HK-2 (cell line): ENCODE measurements around the gene DTD1.

Experiments used
- DNase-seq: peaks from one replicate; pipeline ENCODE4 v3.0.0-alpha.2; 2018; ENCODE audit not compliant: unreplicated experiment

Gene DTD1

DNA sequence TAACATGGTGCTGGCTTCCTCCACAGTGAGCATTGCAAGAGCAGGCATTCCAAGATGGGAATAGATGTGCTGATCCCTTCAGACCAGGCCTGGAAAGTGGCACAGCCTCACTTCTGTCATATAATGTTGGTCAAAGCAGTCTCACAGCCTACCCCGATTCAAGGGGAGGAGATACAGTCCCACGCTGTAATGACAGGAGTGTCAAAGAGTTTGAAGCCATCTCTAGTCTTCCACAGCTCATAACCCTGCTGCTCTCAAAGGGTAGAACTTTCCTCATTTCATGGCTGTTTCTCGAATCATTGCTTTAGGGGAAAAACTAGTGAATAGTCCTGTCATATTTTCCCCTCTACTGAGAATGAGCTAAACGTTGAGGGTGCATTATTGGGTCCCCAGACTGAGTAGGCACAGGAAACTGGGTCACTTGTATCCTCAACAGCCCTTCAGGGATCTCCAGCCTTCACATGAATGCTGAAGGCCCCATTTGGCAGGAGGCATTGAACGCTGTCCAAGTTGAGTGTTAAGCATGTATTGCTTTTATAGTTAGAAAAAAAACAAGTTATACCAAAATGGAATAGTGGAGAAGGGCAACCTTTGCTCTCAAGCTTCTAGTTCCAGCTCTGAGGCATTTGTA, 27.3 kb downstream of the DTD1 start:
- DNase-seq = no peak

DNA sequence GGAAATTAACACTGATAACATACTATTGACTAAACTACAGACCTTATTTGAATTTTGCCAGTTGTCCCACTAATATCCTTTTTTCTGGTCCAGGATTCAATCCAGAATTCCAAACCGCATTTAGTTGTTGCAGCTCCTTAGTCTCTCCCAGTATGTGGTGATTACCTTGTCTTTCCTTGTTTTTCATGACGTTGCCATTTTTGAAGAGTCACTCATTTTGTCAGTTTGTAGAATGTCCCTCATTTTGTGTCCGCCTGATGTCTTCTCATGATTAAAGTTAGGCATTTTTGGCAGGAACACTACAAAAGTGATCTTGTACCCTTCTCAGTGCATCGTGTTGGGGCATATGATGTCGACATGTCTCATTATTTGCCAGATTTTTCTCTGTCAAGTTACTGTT, 33.1 kb downstream of the DTD1 start:
- no peak for DNase-seq

DNA sequence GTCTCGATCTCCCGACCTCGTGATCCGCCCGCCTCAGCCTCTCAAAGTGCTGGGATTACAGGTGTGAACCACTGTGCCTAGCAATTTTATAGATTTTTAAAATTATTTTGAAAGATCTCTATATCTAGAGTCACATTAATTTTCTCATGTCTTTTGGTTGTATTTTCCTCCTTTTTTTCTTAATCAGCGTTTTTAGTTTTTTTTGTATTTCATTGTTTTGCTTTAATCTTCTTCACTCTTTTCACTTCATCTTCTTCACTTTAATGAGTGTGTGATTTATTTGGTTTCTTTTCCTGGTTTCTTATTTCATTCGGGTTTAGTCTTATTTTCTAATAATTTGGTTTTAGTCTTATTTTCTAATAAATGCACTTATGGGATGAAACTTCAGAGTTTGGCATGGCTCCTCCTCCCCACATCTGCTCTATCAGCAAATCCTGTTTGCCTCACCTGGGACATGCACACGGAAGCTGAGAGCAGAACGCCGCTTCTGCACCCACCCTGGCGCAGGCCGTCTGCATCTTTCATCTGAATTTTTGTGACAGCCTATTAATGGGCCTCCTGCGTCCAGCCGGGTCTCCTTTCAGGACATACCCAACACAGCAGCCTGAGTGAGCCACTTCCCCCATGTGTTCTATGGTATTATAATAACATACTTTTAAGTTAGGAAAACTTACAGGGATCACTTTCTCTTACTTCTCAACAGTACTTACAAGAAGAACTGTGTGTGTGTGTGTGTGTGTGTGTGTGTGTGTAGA, 35.5 kb downstream of the DTD1 start:
- DNase-seq = no peak

DNA sequence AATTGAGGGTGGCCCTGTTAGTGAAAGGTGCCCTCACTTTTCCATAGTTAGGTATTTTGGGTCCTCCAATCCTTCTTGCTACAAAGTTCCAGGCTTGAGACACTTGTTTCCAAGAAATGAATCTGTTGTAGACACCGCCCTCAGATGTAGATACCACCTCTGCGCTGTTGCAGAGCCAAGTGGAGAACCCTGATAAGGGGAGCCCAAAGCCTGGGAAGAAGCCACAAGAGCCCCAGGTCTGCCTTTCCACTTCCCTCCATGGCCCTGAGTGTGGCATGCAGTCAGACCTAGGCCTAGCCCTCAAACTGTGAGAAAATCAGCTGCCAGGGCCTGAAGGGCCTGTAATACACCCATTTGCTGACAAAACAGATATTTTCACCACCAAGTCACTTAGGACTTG, 37.1 kb downstream of the DTD1 start:
- DNase-seq = no peak

DNA sequence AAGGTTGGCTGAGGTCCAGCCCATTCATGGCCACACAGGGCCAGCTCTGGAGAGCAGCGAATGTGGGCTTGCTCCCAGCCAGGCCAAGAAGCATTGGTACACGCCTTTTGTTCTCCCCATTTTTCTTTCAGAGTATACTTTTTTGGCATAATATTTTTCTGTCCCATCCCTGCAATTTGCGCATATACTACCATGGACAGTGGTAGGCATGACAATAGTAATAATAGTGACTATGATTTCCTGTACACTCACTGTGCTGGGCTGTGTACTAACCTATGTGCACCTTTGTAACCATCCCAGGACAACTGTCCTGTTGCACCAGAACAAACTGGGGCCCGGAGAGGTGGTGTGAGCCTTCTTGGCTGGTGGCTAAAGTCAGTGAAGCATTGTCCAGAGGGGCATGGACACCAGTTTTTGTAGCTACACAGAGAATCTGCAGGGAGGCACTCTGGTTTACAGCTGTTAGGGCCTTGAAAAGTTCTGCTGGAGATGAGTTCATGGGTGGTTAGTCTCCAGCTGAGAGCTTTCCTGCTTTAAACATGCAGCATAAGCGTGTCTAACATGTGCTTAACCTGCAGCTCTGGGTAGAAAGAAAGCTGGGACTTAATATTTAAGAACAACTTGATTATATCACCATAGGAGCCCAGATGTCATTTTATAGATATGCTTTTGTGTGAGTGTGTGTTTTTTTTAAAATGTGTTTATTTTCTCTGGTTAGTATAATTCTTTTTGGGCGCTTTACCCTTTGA, 38.2 kb downstream of the DTD1 start:
- DNase-seq = no peak

DNA sequence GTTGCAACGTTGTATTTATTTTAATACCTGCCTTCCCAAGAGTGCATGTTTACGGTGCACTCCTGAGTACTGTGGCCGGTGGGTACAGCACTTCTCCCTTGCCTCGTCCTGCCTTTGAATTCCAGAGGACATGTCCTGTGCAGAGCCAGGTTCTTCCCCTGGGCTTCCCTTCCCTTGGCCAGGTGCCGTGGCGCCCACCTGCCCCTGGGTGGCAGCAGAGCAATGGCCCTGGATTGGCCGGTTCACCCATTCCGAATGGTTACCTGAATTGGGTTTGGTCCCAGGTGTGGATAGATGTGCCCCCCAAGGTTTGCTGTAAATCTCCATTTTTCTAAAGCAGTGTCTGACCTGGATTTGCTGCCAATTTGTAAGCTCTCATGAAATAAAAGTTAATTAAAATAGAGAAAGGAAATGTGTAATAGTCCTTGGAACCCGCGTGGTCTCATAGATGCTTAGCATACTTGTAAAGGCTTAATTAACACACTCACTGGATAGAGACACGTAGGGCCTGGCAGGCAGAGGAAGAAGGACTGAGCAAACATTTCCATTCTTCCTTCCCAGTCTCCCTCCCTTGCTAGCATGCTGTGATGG, 40.6 kb downstream of the DTD1 start:
- DNase-seq = peak; percentile 36

DNA sequence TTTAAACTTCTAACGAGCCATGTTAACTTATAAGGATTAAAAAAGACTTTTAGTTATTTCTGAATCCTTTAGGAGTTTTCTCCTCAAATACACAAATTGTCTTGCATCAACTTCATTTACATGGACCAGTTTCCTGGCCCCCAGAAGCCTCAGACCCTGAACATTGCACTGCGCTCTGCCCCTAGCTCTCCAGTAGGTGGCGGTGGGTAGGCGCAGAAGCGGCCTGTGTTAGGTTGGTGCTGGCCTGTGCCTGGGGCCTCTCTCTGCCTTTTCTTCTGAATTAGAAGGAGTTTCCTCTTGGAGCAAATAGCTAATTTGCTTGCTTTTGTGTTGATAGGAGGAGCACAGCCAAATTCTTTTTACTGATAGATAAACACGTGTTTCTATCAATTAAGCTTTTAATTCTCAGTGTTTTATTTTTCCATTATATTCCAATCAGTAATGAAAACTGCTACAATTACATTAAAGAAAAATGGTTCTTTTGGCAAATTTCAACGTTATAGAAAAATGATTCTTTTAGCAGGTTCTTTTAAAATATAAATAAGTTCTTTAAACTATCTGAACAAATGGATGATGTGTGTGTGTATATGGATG, 44.4 kb downstream of the DTD1 start:
- DNase-seq = peak; percentile 61

DNA sequence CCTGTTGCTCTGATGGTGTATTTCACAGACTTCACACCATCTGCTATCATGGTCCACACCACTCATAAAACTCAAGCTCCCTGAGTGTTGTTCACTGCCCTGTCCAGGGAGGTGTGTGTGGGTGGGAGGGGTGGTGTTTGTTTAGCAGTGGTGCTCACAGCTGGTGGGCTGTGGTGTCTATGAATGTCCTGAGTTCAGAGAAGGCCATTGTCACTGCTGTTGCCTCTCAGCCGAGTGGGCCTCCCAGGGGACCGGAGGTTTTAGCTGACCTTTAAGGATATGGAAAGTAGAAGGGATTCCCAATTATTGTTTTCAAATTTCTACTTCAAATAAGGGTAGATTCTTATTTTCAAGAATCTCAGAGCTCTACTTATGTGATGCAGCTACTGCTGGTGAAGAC, 45.6 kb downstream of the DTD1 start:
- no peak for DNase-seq

DNA sequence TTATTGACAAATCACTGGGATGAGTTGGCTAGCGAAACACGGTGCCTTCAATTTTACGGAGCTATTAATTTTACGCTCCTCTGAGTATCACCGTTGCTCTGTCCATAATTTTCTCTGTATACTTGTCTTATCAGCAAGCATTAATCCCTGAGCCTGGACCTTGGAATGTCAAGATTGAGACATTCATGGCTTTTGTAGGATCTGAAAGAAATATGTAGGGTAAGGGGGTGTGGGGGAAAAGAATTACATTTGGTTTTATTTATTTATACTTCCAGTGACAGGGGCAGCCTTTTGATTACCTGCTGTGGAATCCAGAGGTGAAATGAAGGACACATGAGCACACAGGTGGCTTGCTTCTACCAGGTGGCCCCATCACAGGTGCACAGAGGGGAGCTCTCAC, 46.6 kb downstream of the DTD1 start:
- no peak for DNase-seq

DNA sequence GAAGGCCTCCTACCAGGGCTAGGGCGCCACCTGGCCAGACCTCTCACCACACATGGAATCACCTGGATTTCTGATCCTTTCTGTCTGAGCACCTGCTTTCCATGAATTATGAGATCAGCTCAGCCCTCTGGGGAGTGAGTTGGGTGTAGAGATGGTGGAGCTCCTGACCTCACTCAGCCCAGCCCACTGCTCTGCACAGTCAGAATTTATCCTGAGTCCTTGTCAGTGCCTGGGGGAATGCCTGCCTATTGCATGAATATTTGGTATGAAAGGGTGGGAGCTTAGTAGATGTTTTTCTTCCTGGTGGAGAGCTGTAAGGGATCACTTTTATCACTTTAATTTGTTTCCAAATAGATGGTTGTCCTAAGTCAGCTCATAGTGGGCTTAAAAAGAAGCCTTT, 47.5 kb downstream of the DTD1 start:
- DNase-seq = no peak

DNA sequence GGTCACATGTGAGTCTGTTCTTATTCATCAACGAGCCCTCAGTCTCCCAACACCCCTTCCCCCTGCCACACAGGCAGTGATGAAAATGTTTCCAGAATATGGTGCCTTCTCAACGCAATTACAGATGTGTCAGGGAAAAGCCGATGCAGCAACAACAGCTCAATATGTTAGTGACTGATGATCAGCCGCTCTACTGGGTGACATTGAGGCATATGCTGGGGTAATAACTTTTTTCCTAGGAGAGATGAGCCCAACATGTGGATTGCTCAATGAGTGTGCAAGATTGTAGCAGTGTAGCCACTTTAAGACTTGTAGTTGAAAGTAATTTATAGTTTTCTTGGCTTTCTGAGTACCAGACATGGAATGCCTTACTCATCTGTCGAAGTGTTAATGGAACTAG, 49.4 kb downstream of the DTD1 start:
- DNase-seq = no peak

DNA sequence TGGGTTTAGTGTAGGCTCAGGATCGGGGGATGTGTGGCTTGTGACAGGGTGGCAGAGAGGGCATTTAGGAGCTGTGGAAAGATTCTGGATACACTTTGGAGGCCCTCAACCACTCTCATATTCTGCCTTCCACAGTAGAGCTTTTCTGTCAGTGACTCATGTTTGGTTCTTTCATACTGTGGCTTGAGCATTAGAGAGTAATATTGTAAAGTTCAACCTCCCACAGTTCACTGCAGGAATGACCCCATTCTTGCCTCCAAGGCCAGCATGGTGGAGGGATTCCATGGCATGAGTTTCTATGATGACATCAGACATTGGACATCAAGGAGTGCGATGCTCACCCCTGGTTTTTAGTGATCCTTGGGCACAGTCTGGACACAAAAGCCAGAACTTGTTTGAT, 50.9 kb downstream of the DTD1 start:
- DNase-seq = no peak

DNA sequence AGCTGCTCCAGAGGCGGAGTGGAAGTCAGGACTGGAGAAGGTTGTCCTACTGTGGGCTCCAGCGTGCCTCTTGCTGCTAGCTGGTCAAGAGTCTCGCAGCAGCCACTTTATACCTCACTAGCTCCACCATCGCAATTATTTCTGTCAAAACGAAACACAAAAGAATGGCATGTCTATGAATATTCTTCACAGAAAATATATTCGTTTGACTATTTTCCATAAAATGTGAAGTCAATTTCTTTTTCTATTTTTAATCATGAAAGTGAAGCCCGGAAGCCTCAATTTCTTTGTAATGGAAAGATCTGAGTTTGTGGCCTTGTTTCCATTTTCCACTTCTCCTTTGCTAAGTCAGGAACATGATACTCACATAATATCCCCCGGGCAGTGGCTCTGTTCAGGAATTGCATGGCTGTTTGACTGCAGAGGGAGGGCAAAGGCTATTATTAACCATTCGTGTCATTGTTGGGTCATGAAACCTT, 51.7 kb downstream of the DTD1 start:
- no peak for DNase-seq

DNA sequence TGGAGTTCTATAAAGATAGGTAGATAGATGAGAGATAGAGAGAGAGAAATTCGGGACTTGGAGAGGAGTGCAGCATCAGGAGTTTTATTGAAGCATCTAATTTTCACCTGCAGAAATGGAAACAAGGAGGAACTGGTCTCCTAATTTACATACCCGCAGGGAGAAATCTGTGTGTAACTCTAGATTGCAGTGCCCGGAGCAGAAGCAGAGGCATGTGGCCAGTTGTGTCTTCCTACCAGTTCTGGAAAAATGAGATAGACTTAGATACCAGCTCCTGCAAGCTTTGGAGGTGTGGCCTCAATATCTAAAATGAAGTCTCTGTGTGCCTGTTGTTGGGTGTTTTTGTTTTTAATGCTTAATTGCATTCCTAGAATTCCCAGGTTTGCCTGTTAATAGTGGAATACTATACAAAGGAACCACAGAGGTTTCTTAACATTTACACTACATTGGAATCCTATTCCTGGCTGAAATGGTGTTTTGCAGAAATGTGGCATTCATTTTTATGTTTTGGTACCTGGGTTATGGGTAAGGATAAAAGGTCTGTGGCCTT, 57.4 kb downstream of the DTD1 start:
- DNase-seq = no peak

DNA sequence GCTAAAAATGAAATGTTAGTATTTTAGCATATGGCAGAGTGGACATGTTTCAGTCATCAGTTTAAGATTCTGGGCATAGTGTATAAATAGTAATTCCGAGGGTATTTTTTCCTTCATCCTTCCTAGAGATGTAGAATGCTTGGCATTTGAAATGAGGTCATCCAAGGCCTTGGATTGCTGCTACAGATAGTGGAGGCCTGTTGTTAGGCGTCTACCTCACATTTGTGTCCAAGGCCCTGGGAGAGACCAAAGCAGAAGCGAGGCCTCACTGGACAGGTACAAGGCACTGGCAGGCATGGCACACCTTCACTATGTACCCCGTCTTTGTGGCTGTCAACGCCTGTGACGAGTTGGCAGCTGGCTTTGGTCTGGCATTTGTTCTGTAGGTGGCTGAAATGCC, 58.0 kb downstream of the DTD1 start:
- no peak for DNase-seq

DNA sequence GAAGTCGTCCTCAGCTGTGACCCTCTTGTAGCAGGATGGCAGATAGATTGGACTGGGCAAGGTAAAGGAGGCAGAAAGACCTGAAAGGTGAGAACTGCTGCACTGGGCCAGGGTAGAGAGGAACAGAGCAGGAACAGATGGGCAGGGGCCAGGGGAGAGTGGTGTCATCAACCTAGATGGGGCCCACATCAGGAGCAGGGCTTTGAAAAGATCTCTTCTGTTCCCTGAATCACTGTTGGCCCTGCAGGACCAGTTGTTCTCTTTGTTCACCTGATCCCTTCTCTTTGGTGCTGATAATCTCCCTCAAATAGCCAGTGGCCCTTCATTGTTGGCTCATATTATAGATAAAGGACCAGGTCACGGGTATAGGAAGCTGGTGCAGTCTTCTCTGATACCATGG, 59.9 kb downstream of the DTD1 start:
- DNase-seq = no peak

DNA sequence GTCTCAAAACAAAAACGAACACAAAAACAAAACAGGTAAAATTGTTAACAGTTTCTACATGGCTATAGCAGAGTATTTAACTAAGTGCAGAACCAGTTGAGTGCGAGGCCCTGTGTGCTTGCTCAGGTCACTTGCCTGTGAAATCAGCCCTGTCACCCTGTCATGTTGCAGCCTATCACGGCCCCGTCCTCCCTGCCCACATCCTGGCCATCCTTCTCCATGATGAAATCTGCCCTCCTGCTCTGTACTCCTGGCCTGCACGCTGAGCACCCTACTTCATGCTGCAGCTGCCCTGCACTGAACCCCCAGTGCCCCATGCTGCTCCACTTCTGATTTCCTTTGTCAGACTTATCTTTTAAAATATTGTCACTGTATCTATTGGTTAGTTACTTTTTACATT, 62.4 kb downstream of the DTD1 start:
- no peak for DNase-seq

DNA sequence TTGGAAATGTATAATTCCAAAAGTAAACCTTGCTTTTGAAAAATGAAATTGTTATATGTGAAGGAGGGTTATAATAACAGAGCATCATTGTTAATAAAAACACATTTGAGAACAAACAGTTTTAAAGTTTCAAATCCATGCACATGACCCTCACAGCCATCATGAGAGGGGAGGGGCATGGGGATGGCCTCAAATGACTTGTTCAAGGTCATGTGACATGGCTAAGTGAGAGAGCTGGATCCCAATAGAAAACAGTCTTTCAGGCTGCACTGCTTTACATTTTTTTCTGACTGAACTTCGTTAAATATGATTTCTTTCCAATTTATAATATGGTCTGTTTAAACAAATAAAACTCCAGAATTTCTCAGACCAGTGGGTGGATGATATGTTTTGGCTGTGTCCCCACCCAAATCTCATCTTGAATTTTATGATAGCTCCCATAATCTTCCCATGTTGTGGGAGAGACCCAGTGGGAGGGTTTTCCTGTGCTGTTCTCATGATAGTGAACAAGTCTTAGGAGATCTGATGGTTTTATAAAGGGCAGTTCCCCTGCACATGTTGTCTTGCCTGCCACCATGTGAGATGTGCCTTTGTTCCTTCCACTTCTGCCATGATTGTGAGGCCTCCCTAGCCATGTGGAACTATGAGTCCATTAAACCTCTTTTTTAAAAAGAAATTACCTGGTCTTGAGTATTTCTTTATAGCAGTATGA, 66.0 kb downstream of the DTD1 start:
- no peak for DNase-seq

DNA sequence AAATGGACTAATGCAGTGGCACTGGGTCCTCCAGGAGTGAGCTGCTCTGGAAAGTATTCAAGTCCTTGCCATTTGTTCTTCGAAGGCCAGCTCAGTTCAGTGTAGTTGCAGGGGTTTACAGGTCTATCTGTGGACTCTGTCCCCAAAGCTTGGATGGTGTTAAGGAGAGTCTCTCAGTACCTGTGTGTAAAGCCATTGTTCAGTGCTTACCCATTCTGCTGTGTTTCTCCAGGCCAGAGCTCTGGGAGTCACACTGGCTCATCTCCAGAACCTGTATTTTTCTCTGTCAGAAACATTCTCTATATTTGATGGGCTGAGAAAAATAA, 66.6 kb downstream of the DTD1 start:
- DNase-seq = no peak

DNA sequence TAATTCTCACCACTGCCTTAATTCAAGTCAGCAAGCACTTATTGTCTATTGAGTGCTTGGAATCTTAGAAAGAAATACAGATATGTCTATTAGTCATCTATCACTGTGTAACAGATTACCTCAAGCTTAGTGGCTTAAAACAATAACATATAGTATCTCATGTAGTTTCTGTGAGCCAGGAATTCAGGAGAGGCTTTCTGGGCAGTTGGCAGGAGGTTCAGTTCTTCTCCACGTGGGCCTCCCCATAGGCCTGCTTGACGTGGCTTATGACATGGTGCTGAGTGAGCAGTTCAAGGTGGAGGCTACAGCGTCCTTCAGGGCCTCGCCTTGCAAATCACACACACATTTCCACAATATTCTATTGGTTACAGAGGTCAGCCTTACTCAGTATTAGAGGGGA, 69.7 kb downstream of the DTD1 start:
- DNase-seq = peak; percentile 52

DNA sequence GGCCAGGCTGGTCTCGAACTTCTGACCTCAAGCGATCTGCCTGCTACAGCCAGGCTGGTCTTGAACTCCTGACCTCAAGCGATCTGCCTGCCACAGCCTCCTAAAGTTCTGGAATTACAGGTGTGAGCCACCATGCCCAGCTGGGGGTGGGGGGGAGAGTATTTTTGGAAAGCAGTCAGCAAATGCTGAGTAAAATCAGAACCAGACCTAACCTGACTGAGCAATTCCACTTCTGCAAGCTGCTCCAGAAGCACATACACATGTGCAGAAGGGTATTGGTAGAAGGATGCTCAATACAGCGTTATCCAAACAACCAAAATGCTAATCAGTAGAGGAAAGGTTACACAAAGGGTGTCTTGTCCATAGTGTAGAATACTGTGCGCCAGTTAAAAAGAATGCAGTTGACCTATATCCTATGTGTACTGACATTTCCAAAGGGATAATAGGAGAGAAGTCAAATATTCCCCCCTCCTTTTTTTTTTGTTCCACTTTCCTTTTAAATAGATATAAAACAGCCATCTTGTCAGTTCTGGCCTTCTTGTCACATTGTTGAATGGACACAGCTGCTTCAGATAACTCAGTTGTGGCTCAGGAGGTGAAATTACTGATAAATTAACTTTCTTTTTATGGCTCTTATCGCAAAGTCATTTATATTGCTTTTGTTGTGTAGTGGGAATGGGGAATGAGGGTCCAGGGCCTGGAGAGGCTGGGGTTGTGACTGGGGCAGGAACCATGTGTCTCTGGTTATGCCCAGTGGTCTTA, 74.6 kb downstream of the DTD1 start:
- no peak for DNase-seq
